PC-3 (cell line): Measurements from ENCODE around the gene PDE6A.

ENCODE experiments used
- CTCF ChIP-seq: fragments of 300-600 bp; sonication (generic); conservative IDR thresholded peaks from 2 replicates; pipeline ENCODE4 v1.5.1; 2017; ENCODE audit warnings: antibody characterized with exemption, low read depth, mild to moderate bottlenecking, low read length
- EZH2 ChIP-seq: fragments of 300-600 bp; sonication (generic); IDR thresholded peaks from one replicate; pipeline ENCODE4 v1.6.1; 2017; ENCODE audit warnings: antibody characterized with exemption, mild to moderate bottlenecking, low read length; ENCODE audit not compliant: unreplicated experiment
- EZH2phosphoT487 ChIP-seq: fragments of 300-600 bp; sonication (generic); IDR thresholded peaks from 2 replicates; pipeline ENCODE4 v1.6.1; 2018; ENCODE audit warnings: mild to moderate bottlenecking, antibody characterized with exemption, low read length, borderline replicate concordance

- TF ChIP-seq CTCF: no peak
- TF ChIP-seq EZH2phosphoT487: no peak
- no peak for TF ChIP-seq EZH2
Observed at GRCh38 chr5:149936700-149937091, 7.9 kb downstream of the PDE6A start.
